ENCODE data around the gene PLIN4. TPM values are rescaled to one million over a fixed set of nuclear protein-coding genes. Genes with fewer than 3 reads are reported as not detected.

The PLIN4 gene
- total and polyA plus RNA-seq, 2 experiments from 2014 or later, result 0.08 TPM; not detected in 1

DNA sequence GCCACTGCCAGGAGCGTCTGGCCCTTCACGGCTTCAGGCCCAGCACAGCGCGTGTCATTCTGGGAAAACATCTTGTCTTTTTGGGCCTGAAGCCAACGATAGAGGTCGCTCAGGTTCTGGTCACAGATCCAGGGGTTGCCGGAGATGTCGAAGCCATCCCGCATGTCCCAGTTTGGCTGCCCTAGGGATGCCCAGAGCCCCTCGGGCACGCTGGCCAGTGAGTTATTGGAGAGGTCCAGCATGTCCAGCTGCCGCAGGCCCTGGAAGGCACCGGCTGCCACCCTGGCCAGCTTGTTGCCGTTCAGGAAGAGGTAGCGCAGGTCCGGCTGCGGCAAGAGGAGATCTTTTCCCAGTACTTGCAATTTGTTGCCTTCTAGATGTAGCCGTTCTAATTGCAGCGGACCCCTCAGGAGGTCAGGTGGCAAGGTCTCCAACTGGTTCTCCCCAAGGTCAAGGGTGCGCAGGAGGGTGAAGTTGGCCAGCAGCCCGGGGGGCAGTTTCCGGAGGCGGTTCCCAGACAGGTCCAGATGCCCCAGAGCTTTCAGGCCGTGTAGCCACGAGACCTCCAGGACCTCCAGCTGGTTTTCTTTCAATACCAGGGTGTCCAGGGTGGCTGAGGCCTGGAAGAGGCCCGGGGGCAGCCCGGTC lies 19.8 kb upstream of the PLIN4 start:
- Histone ChIP-seq H3K9me3 (ENCODE audit: low read depth) (no peaks in the 10 kb centered on the region), H3K4me1 (ENCODE audit: insufficient read depth) (no peaks in the 10 kb centered on the region), H4K20me1 (ENCODE audit: insufficient read depth) (no peaks in the 10 kb centered on the region), H3K9me2 (ENCODE audit: insufficient read depth) (no peaks in the 10 kb centered on the region), H3K27me3 (replicated peaks; ENCODE audit: insufficient read depth) (peaks cover 46% of the 10 kb centered on the region), H3K79me2 (ENCODE audit: insufficient read depth) (no peaks in the 10 kb centered on the region), H2AFZ (no peak overlapping the region), H3K27ac (no peak overlapping the region), H3K4me2 (ENCODE audit: unreplicated experiment) (no peak overlapping the region), H3K36me3 (ENCODE audit: low read depth) (no peaks in the 10 kb centered on the region), H3K4me3 (no peak overlapping the region), H3K9ac (no peak overlapping the region), H3F3A (ENCODE audit: insufficient read depth) (no peaks in the 10 kb centered on the region)
- in situ Hi-C loops (cut with MboI), result no loop called here
- no peak for DNase-seq
- 56 to 59% methylated on average over 27 of the region's 27 CpGs for whole genome bisulfite sequencing, 2 experiments (ENCODE audit: low coverage in 1 of 2, low lambda C conversion rate in 2 of 2, missing lambda C conversion rate in 2 of 2)
- TF ChIP-seq EZH2phosphoT487 (IDR thresholded peaks at IDR 0.05; ENCODE audit: insufficient read depth, low read depth) (no peak), EZH2 (IDR thresholded peaks at IDR 0.05; ENCODE audit: insufficient read depth, poor library complexity, severe bottlenecking) (no peak)

DNA sequence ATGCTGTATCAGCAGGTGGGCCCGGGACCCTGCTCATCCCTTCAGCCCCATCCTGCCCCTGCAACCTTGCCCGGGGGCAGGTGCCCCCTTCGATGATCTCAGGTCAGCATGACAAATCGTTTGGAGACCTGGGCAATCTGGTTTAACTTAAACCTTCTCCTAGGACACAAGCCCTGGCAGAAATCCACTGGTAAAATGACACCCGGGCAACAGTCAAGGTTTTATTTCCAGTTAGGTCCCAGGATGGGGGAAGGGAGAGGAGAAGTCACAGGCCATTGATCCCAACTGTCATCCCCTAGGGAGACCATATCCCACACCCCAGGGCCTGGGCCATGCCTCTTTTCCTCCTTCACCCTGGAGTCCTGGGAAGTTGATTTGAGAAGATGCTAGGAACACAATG lies 18.5 kb upstream of the PLIN4 start:
- no peaks in the 10 kb centered on the region for H4K20me1 ChIP-seq (ENCODE audit: insufficient read depth)
- no peaks in the 10 kb centered on the region for H3K9me2 ChIP-seq (ENCODE audit: insufficient read depth)
- no peak overlapping the region for H3K4me2 ChIP-seq (ENCODE audit: unreplicated experiment)
- no peak overlapping the region for H2AFZ ChIP-seq
- H3K9ac ChIP-seq, result no peak overlapping the region
- 17 to 20% methylated on average over 5 of the region's 5 CpGs for WGBS, 2 experiments (ENCODE audit: low coverage in 1 of 2, low lambda C conversion rate in 2 of 2, missing lambda C conversion rate in 2 of 2)
- TF ChIP-seq EZH2phosphoT487 (IDR thresholded peaks at IDR 0.05; ENCODE audit: insufficient read depth, low read depth), result no peak
- no peak for TF ChIP-seq EZH2 (IDR thresholded peaks at IDR 0.05; ENCODE audit: insufficient read depth, poor library complexity, severe bottlenecking)
- no peaks in the 10 kb centered on the region for H3K4me1 ChIP-seq (ENCODE audit: insufficient read depth)
- no peaks in the 10 kb centered on the region for H3K9me3 ChIP-seq (ENCODE audit: low read depth)
- no peaks in the 10 kb centered on the region for H3K79me2 ChIP-seq (ENCODE audit: insufficient read depth)
- in situ Hi-C loops (cut with MboI), result no loop called here
- H3F3A ChIP-seq (ENCODE audit: insufficient read depth), result no peaks in the 10 kb centered on the region
- H3K27me3 ChIP-seq (replicated peaks; ENCODE audit: insufficient read depth), result peaks cover 46% of the 10 kb centered on the region
- H3K4me3 ChIP-seq, result no peak overlapping the region
- no peaks in the 10 kb centered on the region for H3K36me3 ChIP-seq (ENCODE audit: low read depth)
- no peak overlapping the region for H3K27ac ChIP-seq
- DNase-seq, result no peak

DNA sequence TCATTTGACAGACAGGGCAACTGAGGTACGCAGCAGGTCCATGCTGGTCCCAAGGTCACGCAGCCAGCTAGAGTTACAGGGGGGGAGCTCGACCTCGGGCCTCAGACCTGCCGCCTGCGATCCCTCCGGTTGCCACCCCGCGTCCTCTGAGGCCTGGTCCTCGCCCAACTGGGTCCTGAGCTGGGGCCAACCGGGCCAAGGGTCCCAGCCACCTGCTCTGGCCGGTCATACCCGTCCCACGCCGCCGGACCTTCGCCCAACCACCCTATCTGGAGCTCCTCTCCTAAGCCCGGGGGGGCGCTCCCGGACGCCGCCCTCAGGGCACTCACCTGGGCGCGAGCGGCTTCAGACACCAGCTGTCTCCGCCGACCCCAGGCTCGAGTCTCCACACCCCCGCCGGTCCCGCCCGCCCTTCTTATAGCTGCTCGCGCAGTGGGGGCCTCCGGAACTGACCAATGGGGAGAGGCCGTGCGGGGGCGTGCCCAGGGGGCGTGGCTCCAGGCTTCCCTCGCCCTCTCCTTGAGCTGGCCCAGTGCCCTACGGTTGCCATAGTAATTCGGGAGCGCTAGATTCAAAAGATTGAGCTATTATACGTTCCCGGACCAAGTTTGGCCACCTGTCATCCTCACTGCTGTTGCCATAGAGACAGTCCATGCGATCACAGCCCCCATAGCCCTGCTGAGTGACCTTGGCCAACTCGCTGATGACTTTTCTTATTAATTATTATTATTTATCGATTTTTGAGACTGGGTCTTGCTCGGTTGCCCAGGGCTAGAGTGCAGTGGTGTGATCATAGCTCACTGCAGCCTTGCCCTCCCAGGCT lies 16.8 kb upstream of the PLIN4 start, which contains the start of gene PLIN5:
PLIN5 (minus strand) TSS at position 389 of the 823 bp plus-strand sequence. CDS start 1,150 bp downstream, outside the sequence.
- in situ Hi-C loops (cut with MboI), result no loop called here
- no peak within 1 kb of the TSS for H3K4me2 ChIP-seq (ENCODE audit: unreplicated experiment)

DNA sequence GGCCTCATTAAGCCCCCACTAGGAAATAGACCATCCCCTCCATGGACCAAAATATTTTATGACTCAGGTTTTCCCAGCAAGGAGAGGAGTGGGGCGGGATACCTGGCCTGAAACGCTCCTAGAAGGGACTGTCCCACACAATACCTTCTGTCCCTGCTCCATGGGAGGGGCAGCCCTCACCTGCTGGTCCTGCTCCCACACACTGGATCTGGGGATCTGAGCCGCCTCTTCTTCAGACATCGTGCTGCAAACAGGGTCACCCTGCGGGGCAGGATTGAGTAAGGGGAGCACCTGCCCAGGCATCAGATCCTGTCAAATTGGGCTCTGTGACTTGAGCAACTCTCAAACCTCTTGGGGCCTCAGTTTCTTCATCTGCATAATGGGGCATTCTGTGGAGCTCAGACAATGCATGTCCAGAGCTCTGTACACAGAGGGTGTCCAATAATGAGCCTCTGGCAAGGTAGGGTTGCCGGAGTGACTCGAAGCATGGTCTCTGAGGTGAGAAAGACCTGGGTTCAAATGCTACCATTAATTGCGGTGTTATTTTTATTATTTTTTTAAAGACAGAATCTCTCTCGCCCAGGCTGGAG lies 15.6 kb upstream of the PLIN4 start:
- H3K4me1 ChIP-seq (ENCODE audit: insufficient read depth), result no peaks in the 10 kb centered on the region
- peaks cover 38% of the 10 kb centered on the region for H3K27me3 ChIP-seq (replicated peaks; ENCODE audit: insufficient read depth)
- no peak for DNase-seq
- H3K4me3 ChIP-seq, result no peak overlapping the region
- H2AFZ ChIP-seq, result no peak overlapping the region
- H4K20me1 ChIP-seq (ENCODE audit: insufficient read depth), result no peaks in the 10 kb centered on the region
- H3F3A ChIP-seq (ENCODE audit: insufficient read depth), result no peaks in the 10 kb centered on the region
- H3K79me2 ChIP-seq (ENCODE audit: insufficient read depth), result no peaks in the 10 kb centered on the region
- TF ChIP-seq EZH2 (IDR thresholded peaks at IDR 0.05; ENCODE audit: insufficient read depth, poor library complexity, severe bottlenecking) (no peak), EZH2phosphoT487 (IDR thresholded peaks at IDR 0.05; ENCODE audit: insufficient read depth, low read depth) (no peak)
- in situ Hi-C loops (cut with MboI), result no loop called here
- no peak overlapping the region for H3K4me2 ChIP-seq (ENCODE audit: unreplicated experiment)
- no peaks in the 10 kb centered on the region for H3K9me3 ChIP-seq (ENCODE audit: low read depth)
- 90% methylated on average over 9 of the region's 9 CpGs for WGBS, 2 experiments (ENCODE audit: low coverage in 1 of 2, low lambda C conversion rate in 2 of 2, missing lambda C conversion rate in 2 of 2)
- no peak overlapping the region for H3K9ac ChIP-seq
- no peaks in the 10 kb centered on the region for H3K36me3 ChIP-seq (ENCODE audit: low read depth)
- H3K9me2 ChIP-seq (ENCODE audit: insufficient read depth), result no peaks in the 10 kb centered on the region
- no peak overlapping the region for H3K27ac ChIP-seq

More for the DNA sequence above, 16.8 kb upstream of the PLIN4 start, which contains the start of gene PLIN5:
- H3K9ac ChIP-seq, result no peak within 1 kb of the TSS
- no peaks in the 10 kb centered on the region for H3K36me3 ChIP-seq (ENCODE audit: low read depth)
- H2AFZ ChIP-seq, result no peak within 1 kb of the TSS
- no peaks in the 10 kb centered on the region for H3K9me3 ChIP-seq (ENCODE audit: low read depth)
- no peak within 1 kb of the TSS for H3K4me3 ChIP-seq
- no peaks in the 10 kb centered on the region for H3K9me2 ChIP-seq (ENCODE audit: insufficient read depth)
- no peak within 1 kb of the TSS for H3K27ac ChIP-seq
- no peaks in the 10 kb centered on the region for H3K79me2 ChIP-seq (ENCODE audit: insufficient read depth)
- no peaks in the 10 kb centered on the region for H4K20me1 ChIP-seq (ENCODE audit: insufficient read depth)
- WGBS, 2 experiments (ENCODE audit: low coverage in 1 of 2, low lambda C conversion rate in 2 of 2, missing lambda C conversion rate in 2 of 2), result 17 to 22% methylated on average over 29 to 38 of the region's 49 CpGs
- TF ChIP-seq EZH2 (IDR thresholded peaks at IDR 0.05; ENCODE audit: insufficient read depth, poor library complexity, severe bottlenecking), result no peak
- no peak for TF ChIP-seq EZH2phosphoT487 (IDR thresholded peaks at IDR 0.05; ENCODE audit: insufficient read depth, low read depth)
- peak; percentile 40 for DNase-seq
- H3K27me3 ChIP-seq (replicated peaks; ENCODE audit: insufficient read depth), result peaks cover 43% of the 10 kb centered on the region
- H3K4me1 ChIP-seq (ENCODE audit: insufficient read depth), result no peaks in the 10 kb centered on the region
- no peaks in the 10 kb centered on the region for H3F3A ChIP-seq (ENCODE audit: insufficient read depth)
